T-helper 2 cell treated with Interferon-gamma antibody and Interleukin-4, amounts not matched to agents 5 μg/mL and 100 μg/mL, for 36 hours (primary cell): ENCODE data around the gene TCF4.

Source experiments
- DNase-seq: peaks from one replicate; pipeline ENCODE4 v3.0.0; 2021; ENCODE audit warnings: low spot score
- H3K27ac Mint-ChIP-seq: one replicate; pipeline ENCODE4 v1.8.0; 2021; ENCODE audit warnings: mild to moderate bottlenecking, mixed read lengths
- H3K27me3 Mint-ChIP-seq: one replicate; pipeline ENCODE4 v1.8.0; 2021; ENCODE audit warnings: low read depth, mixed read lengths
- H3K36me3 Mint-ChIP-seq: one replicate; pipeline ENCODE4 v1.8.0; 2021; ENCODE audit warnings: low read depth, mixed read lengths
- H3K4me1 Mint-ChIP-seq: one replicate; pipeline ENCODE4 v1.8.0; 2021; ENCODE audit warnings: low read depth, mixed read lengths
- H3K4me3 Mint-ChIP-seq: one replicate; pipeline ENCODE4 v1.8.0; 2022; ENCODE audit warnings: mild to moderate bottlenecking, moderate library complexity, mixed read lengths
- H3K9me3 Mint-ChIP-seq: one replicate; pipeline ENCODE4 v1.8.0; 2021; ENCODE audit warnings: mixed read lengths

Gene TCF4

GRCh38 chr18:55577812-55578539 is 10.0 kb downstream of the TCF4 start:
- Mint-ChIP-seq H3K36me3 (no peaks in the 10 kb centered on the region), H3K4me1 (no peaks in the 10 kb centered on the region), H3K9me3 (no peaks in the 10 kb centered on the region), H3K27ac (no peak overlapping the region), H3K4me3 (no peak overlapping the region), H3K27me3 (peaks cover 3% of the 10 kb centered on the region)
- DNase-seq = no peak

- no peak overlapping the region for H3K27ac Mint-ChIP-seq
- H3K27me3 Mint-ChIP-seq = peaks cover 3% of the 10 kb centered on the region
- H3K9me3 Mint-ChIP-seq = no peaks in the 10 kb centered on the region
- no peaks in the 10 kb centered on the region for H3K36me3 Mint-ChIP-seq
- no peaks in the 10 kb centered on the region for H3K4me1 Mint-ChIP-seq
- H3K4me3 Mint-ChIP-seq = no peak overlapping the region
- DNase-seq = no peak
Observed at GRCh38 chr18:55576001-55576400, 12.0 kb downstream of the TCF4 start.

- Mint-ChIP-seq H3K27me3 (peaks cover 3% of the 10 kb centered on the region), H3K36me3 (no peaks in the 10 kb centered on the region), H3K4me3 (no peak overlapping the region), H3K27ac (no peak overlapping the region), H3K4me1 (no peaks in the 10 kb centered on the region), H3K9me3 (no peaks in the 10 kb centered on the region)
- DNase-seq = no peak
Observed at GRCh38 chr18:55575066-55575465, 12.9 kb downstream of the TCF4 start.

GRCh38 chr18:55573386-55573785 is 14.6 kb downstream of the TCF4 start:
- no peaks in the 10 kb centered on the region for H3K4me1 Mint-ChIP-seq

GRCh38 chr18:55570966-55571365 is 17.0 kb downstream of the TCF4 start:
- DNase-seq = no peak
- Mint-ChIP-seq H3K9me3 (no peaks in the 10 kb centered on the region), H3K27ac (no peak overlapping the region), H3K36me3 (no peaks in the 10 kb centered on the region), H3K27me3 (no peaks in the 10 kb centered on the region), H3K4me1 (no peaks in the 10 kb centered on the region), H3K4me3 (no peak overlapping the region)

More at GRCh38 chr18:55573386-55573785, 14.6 kb downstream of the TCF4 start:
- Mint-ChIP-seq H3K36me3 (no peaks in the 10 kb centered on the region), H3K4me3 (no peak overlapping the region), H3K9me3 (no peaks in the 10 kb centered on the region), H3K27me3 (peaks cover 3% of the 10 kb centered on the region), H3K27ac (no peak overlapping the region)
- no peak for DNase-seq

- Mint-ChIP-seq H3K4me1 (no peaks in the 10 kb centered on the region), H3K9me3 (no peaks in the 10 kb centered on the region), H3K27ac (no peak overlapping the region), H3K36me3 (no peaks in the 10 kb centered on the region), H3K27me3 (no peaks in the 10 kb centered on the region), H3K4me3 (no peak overlapping the region)
- no peak for DNase-seq
Observed at GRCh38 chr18:55566456-55566935, 21.5 kb downstream of the TCF4 start.

GRCh38 chr18:55559739-55560138 is 28.3 kb downstream of the TCF4 start:
- Mint-ChIP-seq H3K4me1 (no peaks in the 10 kb centered on the region), H3K9me3 (no peaks in the 10 kb centered on the region), H3K27ac (no peak overlapping the region), H3K4me3 (no peak overlapping the region), H3K27me3 (peaks cover 3% of the 10 kb centered on the region), H3K36me3 (no peaks in the 10 kb centered on the region)
- no peak for DNase-seq

GRCh38 chr18:55557211-55557610 is 30.8 kb downstream of the TCF4 start:
- no peaks in the 10 kb centered on the region for H3K4me1 Mint-ChIP-seq
- H3K9me3 Mint-ChIP-seq = no peaks in the 10 kb centered on the region
- H3K36me3 Mint-ChIP-seq = no peaks in the 10 kb centered on the region
- H3K27ac Mint-ChIP-seq = no peak overlapping the region
- H3K4me3 Mint-ChIP-seq = no peak overlapping the region
- peaks cover 3% of the 10 kb centered on the region for H3K27me3 Mint-ChIP-seq
- no peak for DNase-seq

GRCh38 chr18:55555395-55556027 is 32.5 kb downstream of the TCF4 start:
- DNase-seq = no peak
- Mint-ChIP-seq H3K27ac (no peak overlapping the region), H3K9me3 (no peaks in the 10 kb centered on the region), H3K4me3 (no peak overlapping the region), H3K4me1 (no peaks in the 10 kb centered on the region), H3K27me3 (peaks cover 3% of the 10 kb centered on the region), H3K36me3 (no peaks in the 10 kb centered on the region)

- Mint-ChIP-seq H3K4me1 (no peaks in the 10 kb centered on the region), H3K4me3 (no peak overlapping the region), H3K9me3 (no peaks in the 10 kb centered on the region), H3K27ac (no peak overlapping the region), H3K36me3 (no peaks in the 10 kb centered on the region), H3K27me3 (peaks cover 1% of the 10 kb centered on the region)
- DNase-seq = no peak
Observed at GRCh38 chr18:55552526-55553189, 35.3 kb downstream of the TCF4 start.

- no peaks in the 10 kb centered on the region for H3K9me3 Mint-ChIP-seq
- H3K4me1 Mint-ChIP-seq = no peaks in the 10 kb centered on the region
- no peak overlapping the region for H3K4me3 Mint-ChIP-seq
- DNase-seq = no peak
- no peak overlapping the region for H3K27ac Mint-ChIP-seq
- no peaks in the 10 kb centered on the region for H3K36me3 Mint-ChIP-seq
- H3K27me3 Mint-ChIP-seq = no peaks in the 10 kb centered on the region
Observed at GRCh38 chr18:55551227-55551626, 36.8 kb downstream of the TCF4 start.

- Mint-ChIP-seq H3K4me1 (no peaks in the 10 kb centered on the region), H3K27me3 (no peaks in the 10 kb centered on the region), H3K27ac (no peak overlapping the region), H3K36me3 (no peaks in the 10 kb centered on the region), H3K9me3 (no peaks in the 10 kb centered on the region), H3K4me3 (no peak overlapping the region)
- DNase-seq = no peak
Observed at GRCh38 chr18:55550471-55550870, 37.5 kb downstream of the TCF4 start.

GRCh38 chr18:55549474-55550104 is 38.4 kb downstream of the TCF4 start:
- Mint-ChIP-seq H3K36me3 (no peaks in the 10 kb centered on the region), H3K9me3 (no peaks in the 10 kb centered on the region), H3K27me3 (no peaks in the 10 kb centered on the region), H3K4me3 (no peak overlapping the region), H3K27ac (no peak overlapping the region), H3K4me1 (no peaks in the 10 kb centered on the region)
- no peak for DNase-seq

GRCh38 chr18:55547705-55548056 is 40.3 kb downstream of the TCF4 start:
- no peak for DNase-seq
- H3K36me3 Mint-ChIP-seq = no peaks in the 10 kb centered on the region
- no peak overlapping the region for H3K4me3 Mint-ChIP-seq
- no peaks in the 10 kb centered on the region for H3K4me1 Mint-ChIP-seq
- no peaks in the 10 kb centered on the region for H3K9me3 Mint-ChIP-seq
- no peak overlapping the region for H3K27ac Mint-ChIP-seq
- no peaks in the 10 kb centered on the region for H3K27me3 Mint-ChIP-seq
